IMR-90 (cell line): ENCODE data around the gene IFIT1B. TPM values are rescaled to one million over a fixed set of nuclear protein-coding genes. Genes with fewer than 3 reads are reported as not detected.

Experiments
- ATAC-seq: fragments of 200-7000 bp; cut with Tn5 transposase; 2 replicates; pipeline ENCODE4 v1.9.1; 2020; ENCODE audit warnings: low read depth, mild to moderate bottlenecking, moderate library complexity
- BruUV-seq: library from RNA; stranded (reverse); fragments of 400-500 nt; replicated peaks from 2 replicates; lab custom pipeline; 2021; lab: Mats Ljungman, UMichigan
- CTCF ChIA-PET: fragments of 300-600 bp; formaldehyde crosslinking; extraction: SDS; loops from one replicate; lab custom pipeline; 2021; ENCODE audit warnings: antibody characterized with exemption; lab: Yijun Ruan, JAX
- POLR2A ChIA-PET: fragments of 300-600 bp; sonication (Branson Sonifier 250); formaldehyde crosslinking; loops from one replicate; lab custom pipeline; 2022; ENCODE audit warnings: antibody characterized with exemption; ENCODE audit not compliant: unreplicated experiment; lab: Charles Lee
- DNase-seq: peaks from one replicate; pipeline ENCODE4 v3.0.0; 2013
- H2AFZ ChIP-seq: replicated peaks from 2 replicates; pipeline ENCODE3; 2013; ENCODE audit warnings: low read length, mild to moderate bottlenecking; ENCODE audit not compliant: poor library complexity
- H2AK5ac ChIP-seq: 2 replicates; pipeline ENCODE4 v1.6.1; 2013; ENCODE audit warnings: low read depth, low read length, inconsistent platforms
- H2AK9ac ChIP-seq: replicated peaks from 2 replicates; pipeline ENCODE3; 2013; ENCODE audit warnings: mild to moderate bottlenecking, low read depth, low read length, moderate library complexity; ENCODE audit not compliant: poor library complexity
- H2BK120ac ChIP-seq: 2 replicates; pipeline ENCODE4 v1.6.1; 2013; ENCODE audit warnings: low read depth, low read length, inconsistent platforms
- H2BK15ac ChIP-seq: 3 replicates; pipeline ENCODE4 v1.6.1; 2013; ENCODE audit warnings: low read depth, low read length, inconsistent platforms
- H2BK20ac ChIP-seq: 2 replicates; pipeline ENCODE4 v1.6.1; 2013; ENCODE audit warnings: low read depth, mild to moderate bottlenecking, inconsistent platforms, low read length, moderate library complexity
- H2BK5ac ChIP-seq: 2 replicates; pipeline ENCODE4 v1.6.1; 2013; ENCODE audit warnings: mild to moderate bottlenecking, low read depth, low read length, inconsistent platforms; ENCODE audit not compliant: poor library complexity, severe bottlenecking
- H3K14ac ChIP-seq: replicated peaks from 2 replicates; pipeline ENCODE4 v1.6.1; 2013; ENCODE audit warnings: low read depth, low read length, inconsistent platforms
- H3K18ac ChIP-seq: 2 replicates; pipeline ENCODE4 v1.6.1; 2013; ENCODE audit warnings: low read depth, low read length, control low read depth
- H3K23ac ChIP-seq: 2 replicates; pipeline ENCODE4 v1.6.1; 2013; ENCODE audit warnings: low read depth, low read length, inconsistent platforms
- H3K27ac ChIP-seq: 2 replicates; pipeline ENCODE4 v1.5.1; 2013; ENCODE audit warnings: mild to moderate bottlenecking, control low read depth, low read length; ENCODE audit not compliant: insufficient read depth
- H3K27me3 ChIP-seq: 2 replicates; pipeline ENCODE4 v1.6.1; 2013; ENCODE audit warnings: low read length; ENCODE audit not compliant: control insufficient read depth, insufficient read depth
- H3K36me3 ChIP-seq: 2 replicates; pipeline ENCODE4 v1.6.1; 2013; ENCODE audit warnings: low read length, mixed read lengths; ENCODE audit not compliant: control insufficient read depth, insufficient read depth
- H3K4ac ChIP-seq: 2 replicates; pipeline ENCODE4 v1.6.1; 2013; ENCODE audit warnings: low read depth, low read length, inconsistent platforms
- H3K4me1 ChIP-seq: 2 replicates; pipeline ENCODE4 v1.6.1; 2013; ENCODE audit warnings: low read length, mixed read lengths; ENCODE audit not compliant: control insufficient read depth, insufficient read depth
- H3K4me2 ChIP-seq: 2 replicates; pipeline ENCODE4 v1.6.1; 2013; ENCODE audit warnings: low read depth, mild to moderate bottlenecking, control low read depth, low read length, moderate library complexity
- H3K4me3 ChIP-seq: 2 replicates; pipeline ENCODE4 v1.5.1; 2013; ENCODE audit warnings: low read depth, mild to moderate bottlenecking, control low read depth, low read length, moderate library complexity; ENCODE audit not compliant: insufficient read depth
- H3K56ac ChIP-seq: 2 replicates; pipeline ENCODE4 v1.6.1; 2013; ENCODE audit warnings: low read length, inconsistent platforms; ENCODE audit not compliant: insufficient read depth; ENCODE audit errors: extremely low read depth
- H3K79me1 ChIP-seq, 2 experiments: 2 replicates each; pipeline ENCODE4 v1.6.1; 2013; ENCODE audit warnings: low read length in 2 of 2, inconsistent platforms in 1 of 2, low read depth in 1 of 2
- H3K9ac ChIP-seq: 2 replicates; pipeline ENCODE4 v1.6.1; 2013; ENCODE audit warnings: low read depth, low read length, control low read depth
- H3K9me1 ChIP-seq: 2 replicates; pipeline ENCODE4 v1.6.1; 2013; ENCODE audit warnings: low read length, inconsistent platforms; ENCODE audit not compliant: insufficient read depth
- H3K9me3 ChIP-seq: 2 replicates; pipeline ENCODE4 v1.6.1; 2013; ENCODE audit warnings: low read length; ENCODE audit not compliant: control insufficient read depth, insufficient read depth
- H4K20me1 ChIP-seq: 2 replicates; pipeline ENCODE4 v1.6.1; 2013; ENCODE audit warnings: low read length, inconsistent platforms; ENCODE audit not compliant: insufficient read depth
- H4K5ac ChIP-seq: 2 replicates; pipeline ENCODE4 v1.6.1; 2013; ENCODE audit warnings: mild to moderate bottlenecking, low read depth, low read length, control low read depth
- H4K8ac ChIP-seq, 2 experiments: 2 replicates each; pipeline ENCODE4 v1.6.1; 2013; ENCODE audit warnings: low read depth in 2 of 2, low read length in 2 of 2, control low read depth in 1 of 2, inconsistent platforms in 1 of 2
- H4K91ac ChIP-seq: 2 replicates; pipeline ENCODE4 v1.6.1; 2013; ENCODE audit warnings: low read depth, low read length, inconsistent platforms; ENCODE audit not compliant: insufficient read depth
- BHLHE40 ChIP-seq: fragments of 150-350 bp; IDR thresholded peaks from 2 replicates; pipeline ENCODE4 v1.6.1; 2016; ENCODE audit warnings: mild to moderate bottlenecking, low read depth, low read length
- CEBPB ChIP-seq: IDR thresholded peaks from 2 replicates; pipeline ENCODE4 v1.6.1; 2012; ENCODE audit warnings: low read depth, low read length, improper control_type of control experiment
- MXI1 ChIP-seq: IDR thresholded peaks from 2 replicates; pipeline ENCODE4 v1.6.1; 2012; ENCODE audit warnings: low read depth, mild to moderate bottlenecking, low read length, moderate library complexity, borderline replicate concordance
- NFE2L2 ChIP-seq: fragments of 150-350 bp; IDR thresholded peaks from 2 replicates; pipeline ENCODE4 v1.6.1; 2016; ENCODE audit warnings: low read depth, mild to moderate bottlenecking, low read length
- WGBS, 2 experiments: methylation state at CpG; one replicate each; pipeline versions ENCODE4 v1.1.5 to v1.1.7; 2013; ENCODE audit warnings: missing lambda C conversion rate in 2 of 2; ENCODE audit not compliant: insufficient read length in 1 of 2; ENCODE audit errors: extremely low coverage in 2 of 2; 5-methylcytosine and 5-hydroxymethylcytosine counted together
- dilution Hi-C: fragments of 300-500 bp; cut with HindIII; formaldehyde crosslinking; loops from one replicate; pipeline ENCODE4 v1.14.3; 2018; ENCODE audit warnings: low sequenced_read_pairs; ENCODE audit not compliant: unreplicated experiment
- in situ Hi-C: fragments of 300-500 bp; cut with MboI; formaldehyde crosslinking; loops from 3 replicates; pipeline ENCODE4 v1.14.3; 2019; ENCODE audit warnings: low sequenced_read_pairs, inconsistent platforms, mixed read lengths
- intact Hi-C: fragments of 100-400 bp; cut with micrococcal nuclease; formaldehyde crosslinking; loops from 2 replicates; pipeline ENCODE4 v1.10.0; 2022
- polyA plus RNA-seq, 3 experiments: library from polyadenylated mRNA; depleted of rRNA; stranded (reverse); fragments of >200 nt; gene quantifications; 2 replicates each; pipeline ENCODE4 v1.2.3, GENCODE V29; 2012; ENCODE audit warnings: low replicate concordance in 1 of 3
- total RNA-seq: library from RNA; depleted of rRNA; stranded (reverse); fragments of >200 nt; gene quantifications from 2 replicates; pipeline ENCODE4 v1.2.3, GENCODE V29; 2012

The IFIT1B gene
- total and polyA plus RNA-seq, 2 of the 4 experiments (the other 2 are of a cell fraction): not detected

- POLR2A ChIA-PET: no interaction called here
These were observed 14.0 kb upstream of the IFIT1B start for GRCh38 chr10:89363729-89364442.

More at GRCh38 chr10:89363729-89364442, 14.0 kb upstream of the IFIT1B start:
- Histone ChIP-seq H3K79me1 (no peaks in the 10 kb centered on the region), H2BK15ac (no peak overlapping the region), H4K20me1 (no peaks in the 10 kb centered on the region), H3K4ac (no peak overlapping the region), H3K23ac (no peak overlapping the region), H3K4me1 (no peaks in the 10 kb centered on the region), H3K9me3 (no peaks in the 10 kb centered on the region), H3K9ac (no peak overlapping the region), H3K56ac (no peak overlapping the region), H2BK120ac (no peak overlapping the region), H4K5ac (no peak overlapping the region), H4K91ac (no peak overlapping the region), H2BK20ac (no peak overlapping the region), H3K4me3 (no peak overlapping the region), H3K36me3 (no peaks in the 10 kb centered on the region), H2AK9ac (no peak overlapping the region), H3K9me1 (no peaks in the 10 kb centered on the region), H2AFZ (no peak overlapping the region), H3K27me3 (no peaks in the 10 kb centered on the region), H3K4me2 (no peak overlapping the region), H4K8ac (no peak overlapping the region), H2AK5ac (no peak overlapping the region), H3K18ac (no peak overlapping the region), H3K14ac (no peak overlapping the region), H3K27ac (no peak overlapping the region), H2BK5ac (no peak overlapping the region)
- dilution Hi-C loops (no loop called here), in situ Hi-C loops (no loop called here), intact Hi-C loops (no loop called here)
- DNase-seq (no peak), ATAC-seq (no peak)
- no peak for TF ChIP-seq CEBPB
- TF ChIP-seq BHLHE40: no peak
- no peak for TF ChIP-seq NFE2L2
- TF ChIP-seq MXI1: no peak
- BruUV-seq: no TSS peak
- CTCF ChIA-PET: no interaction called here
- 100% methylated on average over 1 of the region's 6 CpGs; no CpG with 5 or more reads in 1 of the 2 experiments for whole genome bisulfite sequencing, 2 experiments
